HEK293T (cell line): Measurements from ENCODE around the gene PSG5.
"Not testable (repeated sequence)": the region's sequence is repeated elsewhere in the genome, so short reads cannot be mapped to it uniquely, and the experiment has no call there.

Experiments used
- CTCF ChIA-PET: fragments of 350-600 bp; formaldehyde crosslinking; extraction: SDS; loops from one replicate; lab custom pipeline; 2021; ENCODE audit warnings: antibody characterized with exemption, inconsistent platforms; lab: Yijun Ruan, JAX
- POLR2A ChIA-PET: fragments of 350-600 bp; formaldehyde crosslinking; extraction: SDS; loops from one replicate; lab custom pipeline; 2020; ENCODE audit warnings: antibody characterized with exemption, inconsistent platforms; lab: Yijun Ruan, JAX
- DNase-seq: peaks from one replicate; pipeline ENCODE4 v3.0.0; 2012; ENCODE audit warnings: mixed read lengths; ENCODE audit errors: extremely low spot score
- ARNT ChIP-seq: fragments of 450-650 bp; IDR thresholded peaks from 2 replicates; pipeline ENCODE4 v1.6.1; 2017; ENCODE audit warnings: mild to moderate bottlenecking
- BHLHE40 ChIP-seq: fragments of 450-650 bp; IDR thresholded peaks from 2 replicates; pipeline ENCODE4 v1.6.1; 2016; ENCODE audit warnings: mild to moderate bottlenecking, moderate library complexity, borderline replicate concordance
- ELF4 ChIP-seq: fragments of 450-650 bp; IDR thresholded peaks from 2 replicates; pipeline ENCODE4 v1.6.1; 2017; ENCODE audit warnings: antibody characterized with exemption
- FOXA1 ChIP-seq: fragments of 450-650 bp; IDR thresholded peaks from 2 replicates; pipeline ENCODE4 v1.6.1; 2016; ENCODE audit warnings: mild to moderate bottlenecking
- FOXK2 ChIP-seq: fragments of 450-650 bp; IDR thresholded peaks from 2 replicates; pipeline ENCODE4 v1.6.1; 2016; ENCODE audit warnings: mild to moderate bottlenecking
- FOXM1 ChIP-seq: fragments of 450-650 bp; IDR thresholded peaks from 2 replicates; pipeline ENCODE4 v1.6.1; 2017; ENCODE audit warnings: mild to moderate bottlenecking, borderline replicate concordance
- HDGF ChIP-seq: fragments of 450-650 bp; IDR thresholded peaks from 2 replicates; pipeline ENCODE4 v1.6.1; 2017; ENCODE audit warnings: antibody characterized with exemption, borderline replicate concordance
- L3MBTL2 ChIP-seq: fragments of 450-650 bp; conservative IDR thresholded peaks from 2 replicates; pipeline ENCODE4 v1.6.1; 2016; ENCODE audit warnings: mild to moderate bottlenecking
- LEF1 ChIP-seq: fragments of 450-650 bp; IDR thresholded peaks from 2 replicates; pipeline ENCODE4 v1.6.1; 2017; ENCODE audit warnings: mild to moderate bottlenecking, borderline replicate concordance
- NFRKB ChIP-seq: fragments of 450-650 bp; IDR thresholded peaks from 2 replicates; pipeline ENCODE4 v1.6.1; 2016; ENCODE audit warnings: mild to moderate bottlenecking, moderate library complexity
- SP1 ChIP-seq: fragments of 450-650 bp; IDR thresholded peaks from 2 replicates; pipeline ENCODE4 v1.6.1; 2017
- SUZ12 ChIP-seq: fragments of 450-650 bp; IDR thresholded peaks from 2 replicates; pipeline ENCODE4 v1.6.1; 2016; ENCODE audit warnings: mild to moderate bottlenecking
- ZNF384 ChIP-seq: fragments of 450-650 bp; IDR thresholded peaks from 2 replicates; pipeline ENCODE4 v1.6.1; 2016
- TF ChIP-seq, protein P1 (sequence below): fragments of 450-650 bp; IDR thresholded peaks from 2 replicates; pipeline ENCODE4 v1.6.1; 2016

The PSG5 gene

DNA sequence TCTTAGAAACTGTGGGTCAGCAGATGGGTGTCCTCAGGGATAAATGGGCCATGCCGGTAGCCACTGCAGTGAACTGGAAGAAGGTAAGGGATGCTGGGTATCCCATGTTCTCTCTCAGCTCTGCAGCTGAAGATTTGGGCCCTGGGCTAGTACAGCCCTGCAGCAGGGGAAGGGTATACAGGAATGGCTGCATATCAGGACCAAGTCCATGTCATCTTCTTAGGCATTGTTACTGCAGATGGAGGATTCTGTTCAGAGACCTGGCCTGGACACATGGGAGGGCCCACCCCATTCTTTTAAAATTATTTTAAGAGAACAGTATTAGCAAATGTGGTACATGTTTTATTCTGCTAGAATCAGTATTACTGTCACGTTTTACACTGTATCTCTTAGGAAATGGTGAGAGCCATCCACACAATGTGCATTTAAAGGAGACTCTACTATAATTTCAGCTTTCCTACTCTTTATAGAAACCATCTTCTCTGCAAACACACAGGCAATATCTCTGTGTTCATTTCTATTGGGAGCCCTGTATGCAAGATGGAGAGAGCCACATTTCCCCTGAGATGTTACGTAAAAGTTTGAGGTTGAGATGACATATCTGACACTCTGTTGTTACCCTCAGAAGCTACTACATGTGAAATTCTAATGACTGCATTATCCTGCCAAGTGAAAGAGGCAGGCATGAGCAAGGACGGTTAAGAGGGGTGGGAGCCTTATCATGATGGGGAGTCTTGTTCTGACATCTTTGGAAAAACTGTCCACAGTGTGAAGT, 6.2 kb upstream of the PSG5 start:
- POLR2A ChIA-PET, result interaction anchor here (0.7 to 1.2 kb wide), 4 partner anchors 9 to 42 kb away, joined by 3 read pairs; no protein-coding TSS in a partner anchor
- DNase-seq, result not testable (repeated sequence)
- peak; percentile 28; the same call in 1 of the 2 replicates for TF ChIP-seq ARNT
- peak; percentile 61 for TF ChIP-seq L3MBTL2
- TF ChIP-seq NFRKB, result peak; percentile 86
- peak; percentile 69 for TF ChIP-seq BHLHE40
- peak; percentile 47 for TF ChIP-seq ELF4
- TF ChIP-seq FOXK2, result peak; percentile 87
- CTCF ChIA-PET, result interaction anchor here (0.9 to 1.2 kb wide), 6 partner anchors 8 to 140 kb away, joined by 3 to 5 read pairs (median 3); no protein-coding TSS in a partner anchor

DNA sequence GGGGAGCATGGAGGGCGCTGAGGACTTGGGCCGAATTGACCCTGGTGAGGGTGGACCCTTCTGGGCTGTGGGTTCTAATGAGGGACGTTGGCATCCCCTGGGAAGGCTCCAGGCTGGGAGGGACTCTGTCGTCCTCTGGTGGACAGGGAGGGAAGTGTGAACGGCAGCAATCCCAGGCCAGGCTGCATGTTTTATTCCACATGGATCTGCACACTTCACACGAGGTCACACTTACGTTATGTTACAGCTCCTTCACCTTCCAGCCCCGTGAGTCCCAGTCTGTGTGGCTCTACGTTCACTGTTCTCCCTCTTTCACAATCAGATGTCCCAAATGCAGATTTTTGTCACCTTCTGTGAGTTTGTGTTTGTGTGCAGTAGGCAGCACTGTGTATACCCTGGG, 1.8 kb upstream of the PSG5 start:
- POLR2A ChIA-PET, result not testable (repeated sequence)
- TF ChIP-seq FOXK2, result peak; percentile 50; the same call in 1 of the 2 replicates
- TF ChIP-seq ARNT, result 0 out of 2 replicates have a peak, but pooled peaks have one; percentile 30
- peak; percentile 98 for TF ChIP-seq L3MBTL2
- CTCF ChIA-PET, result interaction anchor here (0.6 kb wide), 1 partner anchor 1092 kb away, joined by 3 read pairs; no protein-coding TSS in a partner anchor
- DNase-seq, result peak; percentile 36

DNA sequence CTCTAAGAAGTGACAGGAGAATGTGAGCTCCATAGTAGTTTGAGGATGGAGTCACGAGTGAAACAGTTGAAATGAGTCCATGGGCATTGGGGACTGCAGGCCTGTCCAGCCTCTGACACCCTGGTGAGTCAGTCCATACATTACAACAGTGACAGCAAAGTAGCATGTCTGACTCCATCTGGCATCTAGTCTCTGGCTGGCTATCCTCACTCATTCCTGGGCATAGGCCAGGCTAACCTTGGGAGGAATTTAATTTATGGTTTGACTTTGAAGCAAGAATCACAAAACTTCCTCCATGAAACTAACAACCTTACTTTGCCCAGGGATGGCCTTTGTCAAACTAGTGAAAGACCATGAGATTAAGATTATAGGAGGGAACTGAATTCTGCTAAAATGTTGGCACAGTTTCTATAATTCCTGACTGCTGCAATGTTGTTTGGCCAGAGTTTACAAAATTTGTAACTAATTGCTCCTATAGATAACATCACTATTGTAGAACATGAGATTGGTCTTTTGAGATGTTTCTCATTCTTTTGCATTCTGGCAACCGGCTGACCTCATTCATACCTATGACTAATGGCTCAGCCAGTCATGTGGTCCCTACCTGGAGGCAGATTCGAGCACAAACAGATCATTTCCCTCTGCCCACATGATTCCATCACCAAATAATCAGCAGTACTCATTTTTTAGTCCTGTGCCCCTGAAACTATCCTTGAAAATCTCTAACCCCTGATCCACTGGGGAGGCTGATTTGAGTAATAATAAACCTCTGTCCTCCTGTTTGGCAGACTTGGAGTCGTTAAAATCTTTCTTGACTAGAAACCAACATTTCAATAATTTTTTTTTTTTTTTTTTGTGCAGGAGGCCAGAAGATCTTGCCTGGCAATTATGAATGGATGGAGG, 4.2 kb downstream of the PSG5 start:
- CTCF ChIA-PET, result interaction anchor here (0.7 to 0.8 kb wide), 2 partner anchors 10 to 64 kb away, joined by 3 read pairs; no protein-coding TSS in a partner anchor
- POLR2A ChIA-PET, DNase-seq: not testable (repeated sequence)

DNA sequence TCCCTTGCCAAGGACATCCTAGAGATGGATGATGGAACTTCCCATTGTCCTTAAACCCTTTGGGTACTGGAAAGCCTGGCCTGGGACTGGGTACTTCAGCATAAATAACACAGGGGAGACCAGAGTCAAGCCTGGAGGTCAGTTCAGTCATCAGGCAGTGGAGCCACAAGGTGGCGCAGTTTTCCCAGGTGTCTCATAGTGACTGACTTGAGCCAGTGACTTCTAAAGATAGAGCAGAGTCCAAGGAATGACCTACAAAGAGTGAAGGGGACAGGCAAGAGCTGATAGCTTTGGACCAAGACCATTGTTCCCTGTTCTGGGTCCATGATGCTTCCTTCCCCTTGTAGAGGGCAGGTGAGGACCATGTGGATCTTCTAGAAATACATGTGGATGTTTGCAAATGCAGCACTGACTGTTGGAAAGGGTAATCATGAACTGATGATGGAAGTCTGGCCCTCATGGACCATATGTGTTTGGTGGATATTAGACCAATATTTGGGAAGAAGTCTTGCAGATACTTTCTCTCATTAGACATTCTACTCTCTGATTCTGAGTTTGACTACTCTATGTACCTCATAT, 6.7 kb downstream of the PSG5 start:
- CTCF ChIA-PET, DNase-seq, POLR2A ChIA-PET: not testable (repeated sequence)

DNA sequence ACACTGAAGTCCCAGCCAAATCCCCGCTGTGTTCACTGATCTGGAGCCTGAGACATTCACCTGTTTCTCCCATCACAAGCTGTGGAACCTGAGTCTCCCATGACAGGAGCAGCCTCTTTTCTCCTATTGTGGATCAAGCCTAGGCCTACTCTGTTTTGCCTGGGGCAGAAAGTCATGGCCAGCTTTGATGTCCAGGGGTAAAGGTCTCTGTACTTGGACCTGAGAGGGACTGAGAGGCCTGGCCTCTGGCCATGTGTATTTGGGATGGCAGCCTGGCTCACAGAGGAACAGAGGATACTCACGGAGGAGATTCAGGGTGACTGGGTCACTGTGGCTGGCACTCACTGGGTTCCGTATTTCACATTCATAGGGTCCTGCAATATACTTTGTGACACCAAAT, 7.8 kb downstream of the PSG5 start:
- CTCF ChIA-PET, result interaction anchor here (0.6 kb wide), 1 partner anchor 13 kb away, joined by 3 read pairs; no protein-coding TSS in a partner anchor
- POLR2A ChIA-PET, DNase-seq: not testable (repeated sequence)

DNA sequence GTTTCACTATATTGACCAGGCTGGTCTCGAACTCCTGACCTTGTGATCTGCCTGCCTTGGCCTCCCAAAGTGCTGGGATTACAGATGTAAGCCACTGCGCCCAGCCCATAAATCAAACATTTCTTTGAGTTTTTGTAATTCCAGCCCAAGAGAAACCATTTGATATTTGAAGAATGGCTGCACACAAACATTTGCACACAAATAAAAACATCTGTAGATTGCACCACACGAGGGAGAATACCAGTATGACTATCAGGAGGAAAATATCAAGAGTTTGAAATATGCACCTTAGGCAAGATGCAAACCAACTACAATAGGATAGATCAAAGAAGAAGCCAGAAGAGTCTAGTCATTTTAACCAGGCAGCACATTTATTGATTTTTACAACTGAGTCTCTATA, 20.4 kb downstream of the PSG5 start:
- CTCF ChIA-PET, POLR2A ChIA-PET, DNase-seq: not testable (repeated sequence)

DNA sequence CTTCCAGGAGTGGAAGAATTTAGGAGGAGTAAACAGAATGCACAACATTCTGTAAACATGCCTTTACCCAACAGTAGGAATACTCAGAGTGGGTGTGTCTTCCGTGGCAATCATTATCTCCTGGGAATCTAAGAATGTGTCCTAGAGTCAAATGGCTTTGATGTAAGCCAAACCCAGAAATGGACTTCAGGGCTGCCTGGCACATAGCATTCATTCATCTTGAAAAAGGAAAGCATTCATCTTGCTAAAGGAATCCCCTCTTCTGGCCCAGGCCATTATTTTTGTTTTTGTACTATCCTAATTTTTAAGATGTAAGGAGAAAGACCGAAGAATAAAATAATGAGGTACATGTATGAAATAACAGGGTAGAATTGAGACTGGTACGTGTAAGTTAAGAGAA, 23.2 kb downstream of the PSG5 start:
- DNase-seq, POLR2A ChIA-PET, CTCF ChIA-PET: not testable (repeated sequence)

DNA sequence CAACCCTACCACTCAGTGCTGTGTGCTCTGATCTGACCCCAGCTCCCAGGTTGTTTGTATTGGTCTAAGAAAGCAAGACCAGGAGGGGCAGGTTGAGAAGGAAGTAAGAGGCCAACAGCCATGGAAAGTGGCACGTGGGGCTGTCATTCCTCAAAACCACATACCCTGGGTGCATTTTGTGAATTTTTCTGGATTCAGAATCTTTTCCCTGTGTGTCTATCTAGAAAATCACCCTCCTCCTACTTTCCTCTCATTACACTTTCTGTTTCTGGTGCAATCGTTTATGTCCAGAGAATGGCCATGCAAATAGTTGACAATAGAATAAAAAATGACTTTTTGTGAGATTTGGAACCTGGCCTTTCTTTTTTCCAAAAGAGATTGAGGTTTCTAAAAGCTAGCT, 24.1 kb downstream of the PSG5 start:
- POLR2A ChIA-PET, CTCF ChIA-PET, DNase-seq: not testable (repeated sequence)

DNA sequence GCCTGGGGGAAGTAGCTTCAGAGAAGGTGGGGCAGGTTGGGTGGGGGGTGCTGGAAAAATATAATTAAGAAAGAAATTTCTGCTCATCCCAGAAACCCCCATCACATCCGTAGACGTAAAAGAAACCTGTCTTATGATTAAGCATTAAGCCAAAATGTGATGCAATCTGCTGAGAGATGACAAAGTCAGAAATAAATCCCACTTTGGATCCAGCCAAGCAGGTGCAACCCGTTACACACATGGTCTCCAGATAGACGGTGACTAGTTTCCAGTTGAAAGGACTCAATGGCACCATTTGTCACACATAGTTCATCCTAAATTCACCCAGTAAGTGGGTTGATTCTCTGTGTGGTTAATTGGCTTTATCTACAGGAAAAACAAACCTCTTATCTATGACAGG, 34.1 kb downstream of the PSG5 start:
- no peak for TF ChIP-seq HDGF
- TF ChIP-seq FOXM1, result no peak
- TF ChIP-seq BHLHE40, result no peak
- TF ChIP-seq SP1, result no peak
- no peak for TF ChIP-seq LEF1
- TF ChIP-seq, protein P1, sequence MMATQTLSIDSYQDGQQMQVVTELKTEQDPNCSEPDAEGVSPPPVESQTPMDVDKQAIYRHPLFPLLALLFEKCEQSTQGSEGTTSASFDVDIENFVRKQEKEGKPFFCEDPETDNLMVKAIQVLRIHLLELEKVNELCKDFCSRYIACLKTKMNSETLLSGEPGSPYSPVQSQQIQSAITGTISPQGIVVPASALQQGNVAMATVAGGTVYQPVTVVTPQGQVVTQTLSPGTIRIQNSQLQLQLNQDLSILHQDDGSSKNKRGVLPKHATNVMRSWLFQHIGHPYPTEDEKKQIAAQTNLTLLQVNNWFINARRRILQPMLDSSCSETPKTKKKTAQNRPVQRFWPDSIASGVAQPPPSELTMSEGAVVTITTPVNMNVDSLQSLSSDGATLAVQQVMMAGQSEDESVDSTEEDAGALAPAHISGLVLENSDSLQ, result no peak
- no peak for TF ChIP-seq L3MBTL2
- TF ChIP-seq ZNF384, result no peak
- no peak for TF ChIP-seq FOXK2
- TF ChIP-seq SUZ12, result no peak
- TF ChIP-seq FOXA1, result no peak
- no peak for TF ChIP-seq ARNT
- ChIA-PET POLR2A (no interaction called here), CTCF (no interaction called here)
- no peak for DNase-seq

DNA sequence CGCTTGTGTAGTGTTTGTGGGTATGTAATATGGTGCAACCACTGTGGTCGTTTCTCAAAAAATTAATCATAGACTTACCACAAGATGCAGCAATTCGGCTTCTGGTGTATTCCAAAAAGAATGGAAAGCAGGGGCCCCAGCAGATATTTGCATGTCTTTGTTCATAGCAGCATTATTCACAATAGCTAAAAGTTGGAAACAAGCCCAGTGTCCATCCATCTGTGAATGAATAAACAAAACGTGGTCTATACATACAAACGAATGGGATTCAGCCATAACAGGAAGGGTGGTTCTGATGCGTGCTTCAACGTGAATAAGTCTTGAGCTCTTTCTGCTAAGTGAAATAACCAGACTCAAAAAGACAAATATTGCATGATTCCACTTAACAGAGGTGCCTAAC, 36.5 kb downstream of the PSG5 start:
- DNase-seq, CTCF ChIA-PET: not testable (repeated sequence)

More for the DNA sequence above, 36.5 kb downstream of the PSG5 start:
- POLR2A ChIA-PET, result interaction anchor here (1.1 kb wide), 1 partner anchor 42 kb away, joined by 3 read pairs; no protein-coding TSS in a partner anchor
